Measurements from ENCODE around the gene MYCL.

DNA sequence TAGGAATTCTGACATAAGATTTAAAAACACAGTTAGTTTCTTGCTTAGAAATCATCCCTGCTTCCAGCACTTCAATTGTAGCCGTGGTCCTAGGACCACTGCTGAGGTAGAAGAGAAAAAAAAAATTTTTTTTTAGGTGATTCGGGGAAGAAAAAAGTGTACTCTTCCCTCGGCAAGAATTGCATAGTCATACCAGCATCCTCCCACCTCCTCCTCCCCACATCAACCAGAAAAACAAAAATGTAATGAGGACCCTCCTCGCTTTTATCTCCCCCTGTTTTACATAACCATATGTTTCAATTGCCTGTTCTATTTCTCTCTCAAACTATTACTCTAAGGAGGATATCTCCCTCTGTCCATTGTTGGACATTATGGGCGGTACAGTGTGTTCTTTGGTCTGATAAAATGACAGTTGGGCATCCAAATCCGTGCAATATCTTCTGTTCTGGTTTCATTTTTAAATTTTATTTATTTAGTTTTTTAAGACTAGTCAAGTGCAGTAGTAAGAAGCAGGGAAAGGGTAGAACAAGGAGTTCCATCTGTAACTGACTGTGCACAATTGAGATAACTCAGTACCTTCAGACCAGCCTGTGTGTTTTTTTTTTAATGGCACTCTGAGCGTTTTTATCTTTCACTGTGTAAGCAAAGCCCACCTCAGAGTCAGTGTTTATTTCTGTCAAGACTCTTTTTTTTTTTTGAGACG is 42.8 kb upstream of the MYCL start:
- TF ChIP-seq, protein P1, sequence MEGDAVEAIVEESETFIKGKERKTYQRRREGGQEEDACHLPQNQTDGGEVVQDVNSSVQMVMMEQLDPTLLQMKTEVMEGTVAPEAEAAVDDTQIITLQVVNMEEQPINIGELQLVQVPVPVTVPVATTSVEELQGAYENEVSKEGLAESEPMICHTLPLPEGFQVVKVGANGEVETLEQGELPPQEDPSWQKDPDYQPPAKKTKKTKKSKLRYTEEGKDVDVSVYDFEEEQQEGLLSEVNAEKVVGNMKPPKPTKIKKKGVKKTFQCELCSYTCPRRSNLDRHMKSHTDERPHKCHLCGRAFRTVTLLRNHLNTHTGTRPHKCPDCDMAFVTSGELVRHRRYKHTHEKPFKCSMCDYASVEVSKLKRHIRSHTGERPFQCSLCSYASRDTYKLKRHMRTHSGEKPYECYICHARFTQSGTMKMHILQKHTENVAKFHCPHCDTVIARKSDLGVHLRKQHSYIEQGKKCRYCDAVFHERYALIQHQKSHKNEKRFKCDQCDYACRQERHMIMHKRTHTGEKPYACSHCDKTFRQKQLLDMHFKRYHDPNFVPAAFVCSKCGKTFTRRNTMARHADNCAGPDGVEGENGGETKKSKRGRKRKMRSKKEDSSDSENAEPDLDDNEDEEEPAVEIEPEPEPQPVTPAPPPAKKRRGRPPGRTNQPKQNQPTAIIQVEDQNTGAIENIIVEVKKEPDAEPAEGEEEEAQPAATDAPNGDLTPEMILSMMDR (tag by site-specific recombination; IDR thresholded peaks at IDR 0.05), result no peak
- TF ChIP-seq MYNN (tag by site-specific recombination; IDR thresholded peaks at IDR 0.05; ENCODE audit: borderline replicate concordance) (no peak), ZBTB7A (tag by site-specific recombination; IDR thresholded peaks at IDR 0.05; ENCODE audit: low read depth) (no peak), ZBTB1 (tag by site-specific recombination; IDR thresholded peaks at IDR 0.05) (no peak), ZNF302 (tag by site-specific recombination; IDR thresholded peaks at IDR 0.05; ENCODE audit: low read depth) (no peak), ZNF791 (tag by site-specific recombination; IDR thresholded peaks at IDR 0.05) (no peak), ZNF549 (tag by site-specific recombination; IDR thresholded peaks at IDR 0.05) (no peak), TCF7L2 (IDR thresholded peaks at IDR 0.05; ENCODE audit: borderline replicate concordance, low read depth, low read length) (no peak), ZSCAN30 (tag by site-specific recombination; IDR thresholded peaks at IDR 0.05) (no peak), ZNF510 (tag by site-specific recombination; IDR thresholded peaks at IDR 0.05; ENCODE audit: insufficient replicate concordance) (no peak), ZNF501 (tag by site-specific recombination; IDR thresholded peaks at IDR 0.05) (no peak), ZBTB21 (tag by site-specific recombination; IDR thresholded peaks at IDR 0.05) (no peak)
- TF ChIP-seq, protein P2, sequence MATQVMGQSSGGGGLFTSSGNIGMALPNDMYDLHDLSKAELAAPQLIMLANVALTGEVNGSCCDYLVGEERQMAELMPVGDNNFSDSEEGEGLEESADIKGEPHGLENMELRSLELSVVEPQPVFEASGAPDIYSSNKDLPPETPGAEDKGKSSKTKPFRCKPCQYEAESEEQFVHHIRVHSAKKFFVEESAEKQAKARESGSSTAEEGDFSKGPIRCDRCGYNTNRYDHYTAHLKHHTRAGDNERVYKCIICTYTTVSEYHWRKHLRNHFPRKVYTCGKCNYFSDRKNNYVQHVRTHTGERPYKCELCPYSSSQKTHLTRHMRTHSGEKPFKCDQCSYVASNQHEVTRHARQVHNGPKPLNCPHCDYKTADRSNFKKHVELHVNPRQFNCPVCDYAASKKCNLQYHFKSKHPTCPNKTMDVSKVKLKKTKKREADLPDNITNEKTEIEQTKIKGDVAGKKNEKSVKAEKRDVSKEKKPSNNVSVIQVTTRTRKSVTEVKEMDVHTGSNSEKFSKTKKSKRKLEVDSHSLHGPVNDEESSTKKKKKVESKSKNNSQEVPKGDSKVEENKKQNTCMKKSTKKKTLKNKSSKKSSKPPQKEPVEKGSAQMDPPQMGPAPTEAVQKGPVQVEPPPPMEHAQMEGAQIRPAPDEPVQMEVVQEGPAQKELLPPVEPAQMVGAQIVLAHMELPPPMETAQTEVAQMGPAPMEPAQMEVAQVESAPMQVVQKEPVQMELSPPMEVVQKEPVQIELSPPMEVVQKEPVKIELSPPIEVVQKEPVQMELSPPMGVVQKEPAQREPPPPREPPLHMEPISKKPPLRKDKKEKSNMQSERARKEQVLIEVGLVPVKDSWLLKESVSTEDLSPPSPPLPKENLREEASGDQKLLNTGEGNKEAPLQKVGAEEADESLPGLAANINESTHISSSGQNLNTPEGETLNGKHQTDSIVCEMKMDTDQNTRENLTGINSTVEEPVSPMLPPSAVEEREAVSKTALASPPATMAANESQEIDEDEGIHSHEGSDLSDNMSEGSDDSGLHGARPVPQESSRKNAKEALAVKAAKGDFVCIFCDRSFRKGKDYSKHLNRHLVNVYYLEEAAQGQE (tag by site-specific recombination; IDR thresholded peaks at IDR 0.05), result no peak

Data from HEK293 (cell line).